Measurements from ENCODE around the gene ITM2C.

Gene ITM2C

DNA sequence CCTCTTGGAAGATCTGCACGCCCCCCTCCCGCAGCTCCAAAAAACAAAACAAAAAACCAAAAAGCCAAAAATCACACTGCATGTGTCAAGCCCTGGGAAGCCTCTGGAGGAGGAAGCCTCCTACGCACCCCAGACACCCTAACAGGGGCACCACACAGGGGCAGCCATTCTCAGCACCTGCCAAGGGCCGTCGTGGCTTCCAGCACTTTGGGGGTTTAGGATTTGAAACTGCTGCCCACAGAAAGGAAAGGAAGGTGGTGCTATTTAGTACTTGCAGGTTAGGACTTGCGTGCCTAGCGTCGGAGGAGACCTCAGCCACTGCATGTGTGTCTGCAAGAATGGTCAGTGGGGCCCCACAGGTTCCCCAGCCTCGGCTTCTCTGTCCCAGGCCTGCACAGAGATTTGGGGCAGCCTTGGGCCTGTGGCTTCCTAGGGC, 60.7 kb downstream of the ITM2C start:
- no peak for DNase-seq (ENCODE audit: low read depth in 1 of 2, low spot score in 1 of 2)
- in situ Hi-C loops (cut with HindIII; ENCODE audit: low pct_unique_long_range_greater_than_20kb, low sequenced_read_pairs) = no loop called here
- TF ChIP-seq JUND (IDR thresholded peaks at IDR 0.05; ENCODE audit: low read depth) = no peak

DNA sequence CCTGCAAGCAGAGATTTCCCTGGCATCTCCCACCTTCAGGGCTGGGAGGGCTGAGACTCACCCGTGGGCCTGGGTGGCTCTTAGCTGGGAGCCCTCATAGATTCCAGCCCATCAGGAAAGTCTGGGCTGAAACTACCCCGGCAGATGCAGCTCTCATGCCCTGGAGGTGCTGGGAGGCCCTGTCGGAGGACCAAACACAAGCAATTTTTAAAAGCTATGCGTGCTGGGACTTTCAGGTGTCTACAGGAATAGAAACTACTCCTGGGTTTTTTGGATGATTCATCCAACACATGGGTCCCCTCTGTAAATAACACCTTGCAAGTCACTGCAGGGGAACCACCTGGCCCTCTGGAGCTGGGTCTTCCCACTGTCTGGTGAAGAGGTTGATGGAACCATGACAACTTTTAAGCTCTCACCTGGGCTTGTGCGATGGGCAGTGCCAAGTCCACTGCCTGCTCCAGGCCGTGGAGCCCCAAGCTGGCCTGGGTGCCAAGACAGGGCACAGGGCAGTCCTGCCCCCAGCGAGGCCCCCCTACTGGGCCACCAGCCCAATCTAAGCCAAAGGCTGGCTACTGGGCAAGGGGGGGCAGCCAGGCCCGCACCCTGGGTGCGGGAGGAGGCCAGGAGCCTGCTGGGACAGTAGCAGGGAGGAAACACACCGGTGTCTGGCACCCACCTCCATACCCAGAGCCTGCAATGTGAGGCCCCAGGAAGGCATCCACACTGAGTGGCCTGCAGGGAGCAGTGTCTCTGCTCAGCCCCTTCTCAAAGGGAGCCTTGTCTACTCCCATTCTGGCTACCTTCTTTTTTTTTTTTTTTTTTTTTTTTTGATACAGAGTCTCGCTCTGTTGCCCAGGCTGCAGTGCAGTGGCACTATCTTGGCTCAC, 61.4 kb downstream of the ITM2C start:
- in situ Hi-C loops (cut with HindIII; ENCODE audit: low pct_unique_long_range_greater_than_20kb, low sequenced_read_pairs) = no loop called here
- TF ChIP-seq JUND (IDR thresholded peaks at IDR 0.05; ENCODE audit: low read depth) = no peak
- DNase-seq (ENCODE audit: low read depth in 1 of 2, low spot score in 1 of 2) = no peak

DNA sequence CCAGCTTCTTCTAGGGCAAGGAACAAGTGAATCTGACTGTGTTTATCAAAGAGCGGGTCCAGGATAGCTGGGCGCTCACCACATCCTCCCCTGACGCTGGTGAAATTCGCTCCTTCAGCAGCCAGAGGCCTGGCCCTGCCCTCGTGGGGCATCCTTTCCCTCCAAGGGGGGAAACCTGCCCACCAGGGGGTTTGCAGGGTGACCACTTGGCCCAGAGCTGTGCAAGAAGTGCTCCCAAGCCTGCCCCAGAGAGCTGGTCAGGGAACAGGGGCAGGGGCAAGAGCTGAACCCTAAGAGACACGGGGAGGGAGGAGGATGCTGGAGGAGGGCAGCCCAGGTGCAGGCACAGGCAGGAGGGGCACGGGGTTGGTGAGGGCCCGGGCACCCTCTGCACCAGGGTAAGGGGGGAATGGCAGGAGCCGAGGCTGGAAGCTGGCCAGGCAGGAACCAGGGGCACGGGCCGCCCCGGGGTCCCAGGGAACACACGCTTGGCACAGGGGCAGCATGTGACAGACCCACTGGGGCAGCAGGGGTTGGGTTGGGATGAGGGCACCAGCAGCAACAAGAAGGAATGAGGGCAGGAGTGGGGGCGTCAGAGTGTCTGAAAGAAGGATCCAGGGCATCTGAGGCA, 63.1 kb downstream of the ITM2C start:
- no peak for DNase-seq (ENCODE audit: low read depth in 1 of 2, low spot score in 1 of 2)
- in situ Hi-C loops (cut with HindIII; ENCODE audit: low pct_unique_long_range_greater_than_20kb, low sequenced_read_pairs) = no loop called here
- no peak for TF ChIP-seq JUND (IDR thresholded peaks at IDR 0.05; ENCODE audit: low read depth)

All from T47D (cell line).